Heart right ventricle (tissue), 16 donors: ENCODE measurements around the gene KCNIP1. TPM values are rescaled to one million over a fixed set of nuclear protein-coding genes. Genes with fewer than 3 reads are reported as not detected.

Experiments
- ATAC-seq, 8 donors: fragments of 200-7000 bp; cut with Tn5 transposase; one replicate each; pipeline ENCODE4 v1.9.1; 2020; ENCODE audit warnings: mild to moderate bottlenecking in 8 of 8, moderate library complexity in 8 of 8, moderate number of reproducible peaks in 1 of 8
- DNase-seq, 2 donors: peaks; one replicate each; pipeline ENCODE4 v3.0.0-alpha.2; 2020
- H3K27ac ChIP-seq, 10 donors: fragments of 200-600 bp; sonication (generic) in 2 of 10; one replicate each; pipeline versions ENCODE4 v1.5.0 to v1.8.0; 2020 to 2022; ENCODE audit warnings: mild to moderate bottlenecking in 3 of 10
- H3K27me3 ChIP-seq, 7 donors: fragments of 200-600 bp; one replicate each; pipeline ENCODE4 v1.8.0; 2021 to 2022; ENCODE audit warnings: mild to moderate bottlenecking in 2 of 7
- H3K36me3 ChIP-seq, 9 donors: fragments of 200-600 bp; sonication (generic) in 1 of 9; one replicate each; pipeline versions ENCODE4 v1.5.0 to v1.8.0; 2020 to 2022; ENCODE audit warnings: mild to moderate bottlenecking in 2 of 9
- H3K4me1 ChIP-seq, 9 donors: fragments of 200-600 bp; sonication (generic) in 1 of 9; one replicate each; pipeline versions ENCODE4 v1.5.0 to v1.8.0; 2020 to 2022; ENCODE audit warnings: mild to moderate bottlenecking in 4 of 9
- H3K4me3 ChIP-seq, 10 donors: fragments of 200-600 bp; sonication (generic) in 2 of 10; one replicate each; pipeline versions ENCODE4 v1.5.0 to v1.8.0; 2020 to 2022; ENCODE audit warnings: mild to moderate bottlenecking in 7 of 10, moderate library complexity in 2 of 10
- H3K9me3 ChIP-seq, 11 donors: fragments of 200-600 bp in 10 of 11; sonication (generic) in 2 of 11; one replicate each; pipeline versions ENCODE4 v1.5.0 to v1.8.0; 2013 to 2022; ENCODE audit warnings: mild to moderate bottlenecking in 2 of 11, control low read depth in 1 of 11, moderate library complexity in 1 of 11
- WGBS, 2 donors: extraction: QIAGEN DNeasy Blood & Tissue Kit; methylation state at CpG; one replicate each; pipeline ENCODE4 v1.1.7; 2013; ENCODE audit warnings: inconsistent platforms in 1 of 2; 5-methylcytosine and 5-hydroxymethylcytosine counted together
- intact Hi-C, 10 donors: fragments of 100-400 bp; cut with DNase I; formaldehyde crosslinking; loops; one replicate each; pipeline versions ENCODE4 v1.11.1 to v1.14.2; 2022
- polyA plus RNA-seq, 2 donors: library from polyadenylated mRNA; stranded (reverse); fragments of 200-250 nt; gene quantifications; one replicate each; pipeline ENCODE4 v1.2.3, GENCODE V29; 2013
- total RNA-seq, 10 donors: library from RNA; stranded (reverse); fragmentation: NEBNext Ultra II Directional in 3 of 10; extraction: Animal tissue kit (Norgen Biotek cat#: 25700) in 3 of 10; gene quantifications; one replicate each; pipeline versions ENCODE4 v1.2.1 to v1.2.4, GENCODE V29; 2021 to 2023
- TF ChIP-seq, protein P1 (sequence below), 9 donors: fragments of 200-600 bp; sonication (generic) in 2 of 9; IDR thresholded peaks; one replicate each; pipeline versions ENCODE4 v1.5.0 to v1.8.0; 2021 to 2022; ENCODE audit warnings: antibody characterized with exemption in 9 of 9, mild to moderate bottlenecking in 5 of 9, moderate library complexity in 1 of 9
- donor health status: Arrhythmogenic right ventricular cardiomyopathy.
- donor health status: ischemic (EF 13 %, LVEDD 7.1; RV severe dilation, severe dysfunction).
- donor health status: healthy with polysubstance abuse.
- donor health status: DM: no; HTN: yes; CAD: no.
- donor health status: DM: no; HTN: no; CAD: no.
- donor health status: ischemic (EF 25% LVEDD 6.9; RV normal size, moderate dysfunction).
- donor health status: ischemic (EF 25% LVEDD 5.7; RV mildly dilated, moderate dysfunction).
- donor health status: healthy.
- donor health status: DM: yes; HTN: yes; CAD: no.
- donor health status: Ischemic cardiomyopathy.
- donor health status: ischemic (EF 35%, LVEDD 5.7; RV mildly dilated, moderate dysfunction).
- donor health status: nonischemic (EF 11% LVEDD 7.7; RV severe dilation, severe dysfunction).
- donor health status: DM: yes; HTN: yes; CAD: no.
- donor health status: PGD.
- donor health status: ischemic (EF 29% LVEDD 5.4; RV normal size, mild dysfunction).
- donor health status: nonischemic (EF 23%, LVEDD 6.1; RV moderate dilation, normal function).

The KCNIP1 gene
- total and polyA plus RNA-seq, 12 donors = 0.06 to 0.67 (median 0.21) TPM; not detected in 7

DNA sequence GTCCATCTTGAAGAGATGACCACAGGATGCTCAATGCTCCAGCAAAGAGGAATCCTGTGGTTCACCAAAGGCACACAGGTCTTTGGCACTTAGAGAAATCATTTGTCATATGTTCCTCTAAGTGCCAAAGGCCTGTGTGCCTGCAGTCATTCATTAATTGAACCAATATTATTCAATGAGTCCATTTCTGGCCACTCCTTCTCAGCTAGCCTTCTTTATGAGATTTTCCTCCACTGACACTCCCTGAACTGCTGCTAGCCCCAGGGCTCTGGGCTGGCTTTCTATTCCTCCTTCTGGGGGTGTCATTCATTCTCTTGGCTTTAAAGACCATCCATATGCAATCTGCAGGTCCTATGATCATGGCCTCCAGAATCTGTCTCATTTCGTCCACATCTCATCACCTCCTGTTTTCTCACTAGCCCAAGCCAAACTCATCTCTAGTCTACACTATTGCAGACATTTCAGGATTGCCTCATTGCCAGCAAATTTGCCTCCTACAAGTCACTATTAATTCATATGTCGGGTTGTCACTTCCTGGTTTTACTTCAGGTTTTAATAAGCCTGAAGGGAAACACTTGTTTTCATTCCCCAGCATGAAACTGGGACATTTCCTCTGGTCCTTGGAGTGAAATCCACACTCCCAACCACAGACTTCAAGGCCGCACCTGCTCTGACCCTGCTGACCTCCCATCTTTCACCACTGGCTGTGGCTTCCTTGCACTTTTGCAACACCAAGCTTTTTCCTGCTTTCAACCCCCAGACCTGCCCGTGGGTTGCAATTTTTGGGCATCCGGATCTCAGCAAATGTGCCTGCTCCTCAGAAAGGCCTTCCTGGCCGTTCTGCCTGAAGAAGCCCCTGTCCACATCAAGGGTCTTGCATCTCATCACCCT, 35.1 kb downstream of the KCNIP1 start:
- Histone ChIP-seq H3K4me3 (no peak overlapping the region), H3K36me3 (no peaks in the 10 kb centered on the region), H3K4me1 (peaks cover 0 to 12% (median 0%) of the 10 kb centered on the region in 9 donors), H3K27ac (no peak overlapping the region), H3K27me3 (peaks cover 0 to under 1% (median 0%) of the 10 kb centered on the region in 7 donors), H3K9me3 (no peaks in the 10 kb centered on the region)
- ATAC-seq = no peak
- no peak for DNase-seq
- TF ChIP-seq, protein P1, sequence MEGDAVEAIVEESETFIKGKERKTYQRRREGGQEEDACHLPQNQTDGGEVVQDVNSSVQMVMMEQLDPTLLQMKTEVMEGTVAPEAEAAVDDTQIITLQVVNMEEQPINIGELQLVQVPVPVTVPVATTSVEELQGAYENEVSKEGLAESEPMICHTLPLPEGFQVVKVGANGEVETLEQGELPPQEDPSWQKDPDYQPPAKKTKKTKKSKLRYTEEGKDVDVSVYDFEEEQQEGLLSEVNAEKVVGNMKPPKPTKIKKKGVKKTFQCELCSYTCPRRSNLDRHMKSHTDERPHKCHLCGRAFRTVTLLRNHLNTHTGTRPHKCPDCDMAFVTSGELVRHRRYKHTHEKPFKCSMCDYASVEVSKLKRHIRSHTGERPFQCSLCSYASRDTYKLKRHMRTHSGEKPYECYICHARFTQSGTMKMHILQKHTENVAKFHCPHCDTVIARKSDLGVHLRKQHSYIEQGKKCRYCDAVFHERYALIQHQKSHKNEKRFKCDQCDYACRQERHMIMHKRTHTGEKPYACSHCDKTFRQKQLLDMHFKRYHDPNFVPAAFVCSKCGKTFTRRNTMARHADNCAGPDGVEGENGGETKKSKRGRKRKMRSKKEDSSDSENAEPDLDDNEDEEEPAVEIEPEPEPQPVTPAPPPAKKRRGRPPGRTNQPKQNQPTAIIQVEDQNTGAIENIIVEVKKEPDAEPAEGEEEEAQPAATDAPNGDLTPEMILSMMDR (IDR thresholded peaks at IDR 0.05) = no peak
- intact Hi-C loops = no loop called here
- WGBS, 2 donors = 83 to 84% methylated on average over 6 of the region's 6 CpGs

DNA sequence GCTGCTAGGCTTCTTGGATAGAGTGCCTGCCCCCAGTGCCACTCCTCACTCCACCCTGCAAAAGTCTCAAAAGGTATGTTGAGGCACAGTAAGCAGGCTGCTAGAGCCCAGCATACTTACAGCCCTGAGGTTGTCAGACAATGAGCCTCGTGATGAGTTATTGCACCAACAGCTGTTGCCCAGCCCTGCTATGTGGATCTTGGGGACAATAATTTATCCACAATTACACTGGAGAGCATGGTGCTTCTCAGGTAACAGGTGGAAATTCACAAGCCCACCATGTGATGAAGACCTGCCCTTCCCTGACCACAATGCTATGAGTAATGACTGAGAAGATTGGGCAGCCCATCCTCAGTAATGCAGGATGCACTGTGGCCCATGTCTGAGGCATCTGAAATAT, 36.5 kb downstream of the KCNIP1 start:
- H3K27me3 ChIP-seq = no peaks in the 10 kb centered on the region
- TF ChIP-seq, protein P1 (IDR thresholded peaks at IDR 0.05) = no peak
- no peak overlapping the region for H3K4me3 ChIP-seq
- H3K9me3 ChIP-seq = peaks cover 0 to 6% (median 0%) of the 10 kb centered on the region in 11 donors
- DNase-seq = no peak
- peaks cover 0 to 12% (median 0%) of the 10 kb centered on the region in 9 donors for H3K4me1 ChIP-seq
- no peak overlapping the region for H3K27ac ChIP-seq
- intact Hi-C loops = no loop called here
- no peak for ATAC-seq
- H3K36me3 ChIP-seq = no peaks in the 10 kb centered on the region
- WGBS, 2 donors = 87 to 100% methylated on average over 1 of the region's 1 CpG

DNA sequence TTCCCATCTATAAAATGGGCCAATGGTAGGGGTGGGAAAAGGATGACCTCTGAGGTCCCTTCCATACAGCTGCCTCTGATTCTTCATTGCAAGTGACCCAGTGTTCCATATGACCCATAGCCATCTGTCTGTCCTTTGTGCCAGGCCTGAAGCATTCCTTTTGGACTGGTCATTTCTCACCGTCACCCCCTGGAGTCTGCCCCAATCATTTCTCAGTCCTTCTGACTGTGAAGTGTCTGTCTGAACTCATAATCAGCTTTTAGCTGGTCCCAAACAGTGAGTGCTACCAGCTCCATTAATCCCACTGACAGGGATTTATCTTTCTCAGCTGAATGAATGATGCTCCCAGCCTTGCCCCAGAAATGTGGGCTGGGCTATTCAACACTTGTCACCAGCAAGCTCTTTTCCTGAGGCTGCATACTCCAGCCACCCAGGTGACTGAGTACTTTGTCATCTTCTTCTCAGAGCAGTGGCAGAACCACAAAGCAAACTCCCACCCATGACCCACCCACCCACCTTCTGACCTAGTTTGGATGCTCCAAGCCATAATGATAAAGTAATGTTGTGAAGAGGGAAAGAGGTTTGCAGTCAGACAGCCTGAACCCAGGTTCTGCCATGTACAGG, 37.4 kb downstream of the KCNIP1 start:
- peaks cover 0 to 13% (median 0%) of the 10 kb centered on the region in 11 donors for H3K9me3 ChIP-seq
- no peak for DNase-seq
- H3K27me3 ChIP-seq = peaks cover 0 to 4% (median 0%) of the 10 kb centered on the region in 7 donors
- no peaks in the 10 kb centered on the region for H3K36me3 ChIP-seq
- WGBS, 2 donors = 94 to 95% methylated on average over 1 of the region's 1 CpG
- peaks cover 0 to 12% (median 0%) of the 10 kb centered on the region in 9 donors for H3K4me1 ChIP-seq
- no peak overlapping the region for H3K27ac ChIP-seq
- TF ChIP-seq, protein P1 (IDR thresholded peaks at IDR 0.05) = no peak
- no peak for ATAC-seq
- no peak overlapping the region for H3K4me3 ChIP-seq
- intact Hi-C loops = no loop called here

DNA sequence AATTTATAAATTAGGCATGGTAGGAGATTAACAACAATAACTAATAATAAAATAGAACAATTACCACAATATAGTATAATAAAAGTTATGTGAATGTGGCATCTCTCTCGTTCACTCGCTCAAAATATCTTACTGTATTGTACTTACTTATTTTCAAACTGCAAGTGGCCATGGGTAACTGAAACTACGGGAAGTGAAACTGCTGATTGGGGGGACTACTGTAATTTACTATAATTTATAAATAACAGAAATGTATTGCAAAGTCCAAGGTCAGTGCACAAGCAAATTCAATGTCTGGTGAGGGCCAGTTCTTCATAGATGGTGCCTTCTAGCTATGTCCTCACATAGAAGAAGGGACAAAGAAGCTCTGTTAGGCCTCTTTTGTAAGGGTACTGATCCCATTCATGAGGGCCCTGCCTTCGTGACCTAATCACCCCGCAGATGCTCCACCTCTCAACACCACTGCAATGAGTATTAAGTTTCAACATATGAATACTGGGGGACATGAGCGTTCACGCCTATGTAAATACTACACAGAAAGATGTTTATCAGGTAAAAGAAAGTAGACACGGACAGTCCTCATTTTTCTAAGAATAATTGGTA, 39.0 kb downstream of the KCNIP1 start:
- WGBS, 2 donors = 84 to 88% methylated on average over 8 of the region's 8 CpGs
- Histone ChIP-seq H3K36me3 (no peaks in the 10 kb centered on the region), H3K4me3 (no peak overlapping the region), H3K27ac (no peak overlapping the region), H3K4me1 (peaks cover 0 to 12% (median 0%) of the 10 kb centered on the region in 9 donors), H3K27me3 (peaks cover 0 to 13% (median 0%) of the 10 kb centered on the region in 7 donors), H3K9me3 (peaks cover 0 to 13% (median 0%) of the 10 kb centered on the region in 11 donors)
- TF ChIP-seq, protein P1 (IDR thresholded peaks at IDR 0.05) = no peak
- DNase-seq (no peak), ATAC-seq (peak in 2 of 8 donors; percentile 27 to 29)
- intact Hi-C loops = no loop called here
